Neural crest cell (in vitro differentiated cells): ENCODE data around the gene ZNF750. TPM values are rescaled to one million over a fixed set of nuclear protein-coding genes. Genes with fewer than 3 reads are reported as not detected.
"Not testable (repeated sequence)": the region's sequence is repeated elsewhere in the genome, so short reads cannot be mapped to it uniquely, and the experiment has no call there.

Experiments
- DNase-seq: peaks from one replicate; pipeline ENCODE4 v3.0.0; 2021; ENCODE audit warnings: low read depth, mixed read lengths, low spot score
- H3K27ac Mint-ChIP-seq: one replicate; pipeline ENCODE4 v1.8.0; 2021; ENCODE audit warnings: mild to moderate bottlenecking, mixed read lengths; ENCODE audit not compliant: unreplicated experiment
- H3K27me3 Mint-ChIP-seq: 2 replicates; pipeline ENCODE4 v1.8.0; 2021; ENCODE audit warnings: low read depth, mild to moderate bottlenecking, mixed read lengths
- H3K36me3 Mint-ChIP-seq: 2 replicates; pipeline ENCODE4 v1.8.0; 2021; ENCODE audit warnings: low read depth, mild to moderate bottlenecking, mixed read lengths
- H3K4me1 Mint-ChIP-seq: 2 replicates; pipeline ENCODE4 v1.8.0; 2021; ENCODE audit warnings: mixed read lengths
- H3K4me3 Mint-ChIP-seq: one replicate; pipeline ENCODE4 v1.8.0; 2021; ENCODE audit warnings: mild to moderate bottlenecking, mixed read lengths
- H3K9me3 Mint-ChIP-seq: 2 replicates; pipeline ENCODE4 v1.8.0; 2021; ENCODE audit warnings: mixed read lengths
- CTCF ChIP-seq: fragments of 200-600 bp; sonication (generic); conservative IDR thresholded peaks from 2 replicates; pipeline ENCODE4 v1.5.0; 2021; ENCODE audit warnings: antibody characterized with exemption, mild to moderate bottlenecking
- total RNA-seq: library from RNA; stranded (reverse); gene quantifications from 2 replicates; pipeline ENCODE4 v1.2.1, GENCODE V29; 2021

ZNF750 gene
- total RNA-seq, 1 donor from 2014 or later = not detected

DNA sequence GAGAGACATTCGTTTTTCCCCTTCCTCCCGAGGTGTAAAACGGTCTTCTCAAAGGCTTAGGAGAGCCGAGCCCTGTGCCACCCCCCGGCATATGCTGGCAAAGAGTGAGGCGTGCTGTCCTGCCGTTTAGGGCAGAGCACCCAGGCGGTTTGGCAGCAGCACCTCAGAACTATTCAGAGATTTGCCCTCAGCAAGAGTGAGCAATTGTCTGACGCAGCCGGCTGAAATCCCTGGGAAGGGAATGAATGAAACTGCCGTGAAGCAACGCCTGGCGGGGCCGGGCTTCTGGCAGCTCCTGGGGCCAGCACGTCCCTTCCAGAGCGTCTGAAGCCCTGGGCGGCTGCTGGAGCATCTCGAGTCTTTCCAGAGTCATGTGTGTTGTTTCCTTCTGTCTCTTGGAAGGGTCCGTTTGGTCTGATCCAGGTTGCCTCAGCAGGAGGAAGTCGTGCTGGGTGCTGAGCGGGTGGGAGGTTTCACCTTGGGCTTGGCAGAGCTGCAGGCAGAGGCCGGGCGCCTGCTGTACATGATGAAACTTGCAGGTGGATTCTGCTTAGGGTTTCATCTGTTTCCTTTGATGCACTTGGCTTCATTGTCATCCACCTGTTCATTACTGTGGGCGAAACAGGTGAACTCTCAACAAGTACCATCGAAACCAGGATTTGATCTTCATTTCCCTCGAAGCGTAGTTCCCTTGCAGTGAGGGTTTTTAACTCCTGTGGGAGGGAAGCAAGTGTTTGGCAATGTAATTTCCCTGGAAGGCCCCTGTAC is 52.6 kb downstream of the ZNF750 start:
- Mint-ChIP-seq H3K27ac (no peak overlapping the region), H3K4me3 (no peak overlapping the region), H3K27me3 (no peaks in the 10 kb centered on the region), H3K4me1 (peaks cover 9% of the 10 kb centered on the region), H3K9me3 (no peaks in the 10 kb centered on the region), H3K36me3 (no peaks in the 10 kb centered on the region)
- no peak for TF ChIP-seq CTCF
- no peak for DNase-seq

DNA sequence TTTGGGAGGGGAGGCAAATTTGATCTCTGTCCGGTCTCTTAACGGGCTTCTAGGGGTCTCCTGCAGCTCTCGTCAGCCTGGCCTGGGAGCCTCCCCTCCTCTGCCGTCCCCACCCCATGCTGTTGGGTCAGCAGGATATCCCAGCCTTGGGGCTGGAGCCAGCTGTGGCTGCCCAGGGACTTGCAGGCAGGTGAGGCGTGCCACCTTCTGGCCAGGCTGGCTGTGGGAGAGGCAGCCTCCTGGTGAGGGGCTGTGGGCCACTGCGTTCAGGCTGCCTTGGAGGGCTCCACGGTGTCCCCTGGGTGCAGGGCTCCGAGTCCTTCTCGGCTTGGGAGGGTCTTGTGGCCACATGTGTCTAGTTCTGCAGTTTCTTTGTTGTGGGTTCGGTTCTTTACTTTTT is 53.4 kb downstream of the ZNF750 start:
- H3K36me3 Mint-ChIP-seq = no peaks in the 10 kb centered on the region
- peaks cover 13% of the 10 kb centered on the region for H3K4me1 Mint-ChIP-seq
- H3K27me3 Mint-ChIP-seq = no peaks in the 10 kb centered on the region
- TF ChIP-seq CTCF = no peak
- no peak for DNase-seq
- H3K27ac Mint-ChIP-seq = no peak overlapping the region
- no peak overlapping the region for H3K4me3 Mint-ChIP-seq
- H3K9me3 Mint-ChIP-seq = no peaks in the 10 kb centered on the region

GRCh38 chr17:82785581-82785980 is 54.2 kb downstream of the ZNF750 start:
- H3K36me3 Mint-ChIP-seq, H3K4me3 Mint-ChIP-seq, DNase-seq, H3K27me3 Mint-ChIP-seq, H3K27ac Mint-ChIP-seq, H3K9me3 Mint-ChIP-seq: not testable (repeated sequence)
- peaks cover 12% of the 10 kb centered on the region for H3K4me1 Mint-ChIP-seq

DNA sequence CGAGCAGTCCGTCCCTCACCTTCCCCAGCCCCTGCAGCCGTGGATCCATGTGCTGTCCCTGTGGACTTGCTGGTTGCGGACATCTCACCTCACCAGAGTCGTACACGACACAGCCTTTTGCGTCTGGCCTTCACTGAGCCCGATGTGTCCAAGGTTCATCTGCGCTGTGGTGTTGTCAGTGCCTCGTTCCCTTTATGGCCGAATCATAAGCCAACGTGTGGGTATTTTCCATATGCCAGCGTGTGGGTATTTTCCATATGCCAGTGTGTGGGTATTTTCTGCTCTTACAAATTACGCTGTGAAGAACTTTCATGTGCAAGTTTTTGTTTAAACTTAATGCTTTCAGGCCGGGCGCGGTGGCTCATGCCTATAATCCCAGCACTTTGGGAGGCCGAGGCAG is 56.3 kb downstream of the ZNF750 start:
- H3K9me3 Mint-ChIP-seq = no peaks in the 10 kb centered on the region
- no peak overlapping the region for H3K27ac Mint-ChIP-seq
- no peaks in the 10 kb centered on the region for H3K27me3 Mint-ChIP-seq
- no peak for DNase-seq
- no peak overlapping the region for H3K4me3 Mint-ChIP-seq
- H3K36me3 Mint-ChIP-seq = no peaks in the 10 kb centered on the region
- TF ChIP-seq CTCF = no peak
- peaks cover 12% of the 10 kb centered on the region for H3K4me1 Mint-ChIP-seq

- Mint-ChIP-seq H3K4me3 (no peak overlapping the region), H3K4me1 (peaks cover 12% of the 10 kb centered on the region), H3K36me3 (no peaks in the 10 kb centered on the region), H3K27ac (peak overlapping the region; percentile 57), H3K27me3 (no peaks in the 10 kb centered on the region), H3K9me3 (no peaks in the 10 kb centered on the region)
- DNase-seq = no peak
- TF ChIP-seq CTCF = no peak
Measured at GRCh38 chr17:82782657-82783207, 57.1 kb downstream of the ZNF750 start.

DNA sequence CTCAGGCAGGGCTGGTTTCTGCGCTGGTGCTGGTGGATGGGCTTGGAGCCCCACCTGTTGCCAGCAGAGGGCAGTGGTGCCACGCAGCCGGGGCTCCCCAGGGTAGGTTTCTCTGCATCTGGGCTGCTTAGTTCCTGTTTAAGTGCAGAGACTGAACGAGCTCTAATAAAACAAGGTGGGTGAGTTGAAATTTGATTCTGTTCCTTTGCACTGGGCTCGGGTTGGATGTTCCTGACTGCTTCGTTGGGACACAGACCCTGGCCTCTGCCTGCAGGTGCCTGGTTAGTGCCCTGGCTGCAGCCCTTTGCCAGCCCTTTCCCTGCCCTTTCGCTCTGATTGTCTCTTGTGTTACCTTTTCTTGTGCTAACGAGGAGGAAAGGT is 57.9 kb downstream of the ZNF750 start:
- Mint-ChIP-seq H3K4me3 (peak overlapping the region; percentile 28), H3K27me3 (no peaks in the 10 kb centered on the region), H3K27ac (no peak overlapping the region), H3K36me3 (peaks cover 6% of the 10 kb centered on the region), H3K9me3 (no peaks in the 10 kb centered on the region), H3K4me1 (peaks cover 12% of the 10 kb centered on the region)
- peak; percentile 97 for TF ChIP-seq CTCF
- DNase-seq = peak; percentile 81
